Mucosa of rectum (tissue), 2 donors: Measurements from ENCODE around the gene PARD3B.

Experiments used
- H3K27ac ChIP-seq, 2 donors: one replicate each; pipeline ENCODE4 v1.7.0; 2013; ENCODE audit warnings: inconsistent platforms in 2 of 2, low read depth in 2 of 2, low read length in 2 of 2
- H3K27me3 ChIP-seq, 2 donors: one replicate each; pipeline ENCODE4 v1.7.0; 2013; ENCODE audit warnings: low read length in 2 of 2; ENCODE audit not compliant: control insufficient read depth in 2 of 2, insufficient read depth in 2 of 2
- H3K36me3 ChIP-seq, 2 donors: one replicate each; pipeline ENCODE4 v1.7.0; 2013; ENCODE audit warnings: low read length in 2 of 2; ENCODE audit not compliant: control insufficient read depth in 2 of 2, insufficient read depth in 2 of 2
- H3K4me1 ChIP-seq, 2 donors: one replicate each; pipeline ENCODE4 v1.7.0; 2013; ENCODE audit warnings: low read length in 2 of 2, mild to moderate bottlenecking in 1 of 2; ENCODE audit not compliant: control insufficient read depth in 2 of 2, insufficient read depth in 2 of 2
- H3K4me3 ChIP-seq, 2 donors: one replicate each; pipeline ENCODE4 v1.7.0; 2013; ENCODE audit warnings: low read length in 2 of 2
- H3K9ac ChIP-seq, 2 donors: one replicate each; pipeline ENCODE4 v1.7.0; 2013; ENCODE audit warnings: low read length in 2 of 2, low read depth in 1 of 2, mild to moderate bottlenecking in 1 of 2
- H3K9me3 ChIP-seq, 2 donors: one replicate each; pipeline ENCODE4 v1.7.0; 2013; ENCODE audit warnings: low read length in 2 of 2; ENCODE audit not compliant: control insufficient read depth in 2 of 2
- donor health status: healthy.
- donor health status: Normal muscosa, but diverticular disease.

Gene PARD3B

DNA sequence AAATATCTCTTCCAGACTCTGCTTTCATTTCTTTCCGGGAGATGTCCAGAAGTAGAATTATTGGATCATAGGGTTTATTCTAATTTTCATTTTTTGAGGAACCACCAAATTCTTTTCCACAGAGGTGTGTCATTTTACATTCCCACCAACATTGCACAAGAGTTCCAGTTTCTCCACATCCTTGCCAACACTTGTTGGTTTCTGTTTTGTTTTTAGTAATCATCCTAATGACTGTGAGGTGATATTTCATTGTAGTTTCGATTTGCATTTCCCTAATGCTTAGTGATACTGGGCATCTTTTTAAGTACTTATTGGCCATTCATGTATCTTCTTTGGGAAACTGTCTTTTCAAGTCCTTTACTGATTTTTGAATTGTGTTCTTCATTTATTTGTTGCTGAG is 513.1 kb downstream of the PARD3B start:
- no peaks in the 10 kb centered on the region for H3K36me3 ChIP-seq
- H3K9me3 ChIP-seq = no peaks in the 10 kb centered on the region
- no peaks in the 10 kb centered on the region for H3K27me3 ChIP-seq
- no peak overlapping the region for H3K4me3 ChIP-seq
- H3K4me1 ChIP-seq = no peaks in the 10 kb centered on the region
- no peak overlapping the region for H3K9ac ChIP-seq
- no peak overlapping the region for H3K27ac ChIP-seq

GRCh38 chr2:205060269-205060668 is 515.0 kb downstream of the PARD3B start:
- Histone ChIP-seq H3K9me3 (no peaks in the 10 kb centered on the region), H3K4me1 (no peaks in the 10 kb centered on the region), H3K27me3 (no peaks in the 10 kb centered on the region), H3K4me3 (no peak overlapping the region), H3K36me3 (no peaks in the 10 kb centered on the region), H3K27ac (no peak overlapping the region), H3K9ac (no peak overlapping the region)

GRCh38 chr2:205066081-205066480 is 520.8 kb downstream of the PARD3B start:
- H3K4me3 ChIP-seq = no peak overlapping the region
- H3K9ac ChIP-seq = no peak overlapping the region
- no peaks in the 10 kb centered on the region for H3K4me1 ChIP-seq
- no peak overlapping the region for H3K27ac ChIP-seq
- H3K9me3 ChIP-seq = no peaks in the 10 kb centered on the region
- no peaks in the 10 kb centered on the region for H3K36me3 ChIP-seq
- no peaks in the 10 kb centered on the region for H3K27me3 ChIP-seq

DNA sequence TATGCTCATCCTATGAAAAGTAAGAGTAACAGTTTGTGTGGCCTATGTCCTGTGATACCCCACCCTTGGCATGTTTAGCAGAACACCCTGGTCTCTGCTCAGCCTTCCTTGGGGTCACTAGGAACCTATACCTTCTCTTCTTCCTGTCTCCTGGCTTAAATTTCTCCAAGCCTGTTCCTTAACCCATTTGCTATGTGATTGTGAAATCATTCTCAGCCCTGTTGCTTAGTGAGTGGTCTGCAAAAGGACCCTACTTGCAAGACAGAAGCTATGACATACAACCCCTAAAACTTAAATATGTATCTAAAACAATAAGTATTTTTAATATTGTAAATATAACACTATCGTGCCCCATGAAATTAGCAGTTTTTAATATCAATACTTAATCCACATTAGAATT is 524.7 kb downstream of the PARD3B start:
- Histone ChIP-seq H3K36me3 (no peaks in the 10 kb centered on the region), H3K27me3 (no peaks in the 10 kb centered on the region), H3K9me3 (no peaks in the 10 kb centered on the region), H3K27ac (no peak overlapping the region), H3K4me1 (no peaks in the 10 kb centered on the region), H3K4me3 (no peak overlapping the region), H3K9ac (no peak overlapping the region)

- no peaks in the 10 kb centered on the region for H3K27me3 ChIP-seq
Observed at GRCh38 chr2:205070889-205071288, 525.6 kb downstream of the PARD3B start.

GRCh38 chr2:205073433-205074020 is 528.3 kb downstream of the PARD3B start:
- Histone ChIP-seq H3K9ac (no peak overlapping the region), H3K36me3 (no peaks in the 10 kb centered on the region), H3K4me1 (no peaks in the 10 kb centered on the region)

More at GRCh38 chr2:205070889-205071288, 525.6 kb downstream of the PARD3B start:
- no peaks in the 10 kb centered on the region for H3K36me3 ChIP-seq
- H3K4me3 ChIP-seq = no peak overlapping the region
- H3K9ac ChIP-seq = no peak overlapping the region
- no peak overlapping the region for H3K27ac ChIP-seq
- H3K4me1 ChIP-seq = no peaks in the 10 kb centered on the region
- H3K9me3 ChIP-seq = no peaks in the 10 kb centered on the region

GRCh38 chr2:205076405-205076804 is 531.1 kb downstream of the PARD3B start:
- Histone ChIP-seq H3K9ac (no peak overlapping the region), H3K9me3 (no peaks in the 10 kb centered on the region), H3K27me3 (no peaks in the 10 kb centered on the region), H3K4me1 (no peaks in the 10 kb centered on the region), H3K27ac (no peak overlapping the region), H3K36me3 (no peaks in the 10 kb centered on the region), H3K4me3 (no peak overlapping the region)

More at GRCh38 chr2:205073433-205074020, 528.3 kb downstream of the PARD3B start:
- Histone ChIP-seq H3K4me3 (no peak overlapping the region), H3K27ac (no peak overlapping the region), H3K27me3 (no peaks in the 10 kb centered on the region), H3K9me3 (no peaks in the 10 kb centered on the region)

DNA sequence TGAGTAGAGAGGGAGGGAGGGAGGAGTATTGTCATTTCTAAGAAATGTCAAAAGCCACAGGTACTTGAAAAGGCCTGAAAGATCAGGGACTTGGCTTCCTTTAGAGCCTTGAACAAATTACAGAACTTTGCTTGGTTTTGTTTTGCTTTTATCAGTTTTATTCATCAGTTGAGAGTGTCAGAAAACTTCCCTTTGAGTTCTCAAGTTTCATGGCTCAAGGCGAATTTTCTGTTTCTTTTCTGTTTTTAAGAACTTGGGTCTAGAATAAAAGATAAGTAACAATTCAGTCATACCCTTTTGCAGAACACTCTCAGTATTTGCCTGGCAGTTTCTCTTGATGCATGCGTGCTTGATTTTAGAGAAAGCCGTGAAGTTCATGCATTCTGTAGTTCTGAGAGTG is 531.9 kb downstream of the PARD3B start:
- H3K4me1 ChIP-seq = no peaks in the 10 kb centered on the region
- H3K27me3 ChIP-seq = no peaks in the 10 kb centered on the region
- H3K9me3 ChIP-seq = no peaks in the 10 kb centered on the region
- no peaks in the 10 kb centered on the region for H3K36me3 ChIP-seq
- no peak overlapping the region for H3K27ac ChIP-seq
- no peak overlapping the region for H3K4me3 ChIP-seq
- no peak overlapping the region for H3K9ac ChIP-seq

DNA sequence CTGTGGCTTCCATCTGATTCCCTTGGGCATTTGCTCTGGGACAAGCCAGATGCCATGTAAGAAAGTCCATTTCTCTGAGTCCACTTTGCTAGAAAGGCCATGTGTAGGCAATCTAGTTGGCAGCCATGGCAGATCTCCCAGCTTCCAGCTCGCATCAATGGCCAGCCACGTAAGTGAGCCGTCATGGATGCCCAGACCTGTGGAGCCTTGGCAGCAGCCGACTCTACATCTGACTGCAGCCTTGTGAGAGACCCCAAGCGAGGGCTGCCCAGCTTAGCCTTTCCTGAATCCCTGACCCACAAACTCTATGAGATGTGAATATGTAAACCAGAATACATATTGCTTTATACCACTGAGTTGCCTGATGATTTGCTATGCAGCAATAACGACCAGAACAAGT is 533.5 kb downstream of the PARD3B start:
- Histone ChIP-seq H3K36me3 (no peaks in the 10 kb centered on the region), H3K9me3 (no peaks in the 10 kb centered on the region), H3K9ac (no peak overlapping the region), H3K27ac (no peak overlapping the region), H3K4me1 (no peaks in the 10 kb centered on the region), H3K4me3 (no peak overlapping the region), H3K27me3 (no peaks in the 10 kb centered on the region)

DNA sequence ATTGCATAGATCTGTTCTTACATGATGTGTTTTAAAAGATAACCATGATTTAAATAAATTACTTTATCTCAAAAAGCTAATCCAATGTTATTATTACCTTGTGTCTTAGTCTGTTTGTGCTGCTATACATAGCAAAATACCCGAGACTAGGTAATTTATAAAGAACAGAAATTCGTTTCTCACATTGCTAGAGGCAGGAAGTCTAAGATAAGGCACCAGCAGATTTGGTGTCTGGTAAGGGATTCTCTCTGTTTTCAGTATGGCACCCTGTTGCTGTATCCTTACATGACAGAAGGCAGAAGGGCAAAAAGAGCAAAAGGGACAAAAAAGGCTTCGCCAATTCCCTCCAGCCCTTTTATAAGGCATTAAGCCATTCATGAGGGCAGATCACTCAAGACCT is 533.9 kb downstream of the PARD3B start:
- Histone ChIP-seq H3K36me3 (no peaks in the 10 kb centered on the region), H3K27me3 (no peaks in the 10 kb centered on the region), H3K27ac (no peak overlapping the region), H3K9ac (no peak overlapping the region), H3K4me1 (no peaks in the 10 kb centered on the region), H3K9me3 (no peaks in the 10 kb centered on the region), H3K4me3 (no peak overlapping the region)

GRCh38 chr2:205086662-205087061 is 541.4 kb downstream of the PARD3B start:
- H3K9me3 ChIP-seq = no peaks in the 10 kb centered on the region
- H3K36me3 ChIP-seq = no peaks in the 10 kb centered on the region

More at GRCh38 chr2:205086662-205087061, 541.4 kb downstream of the PARD3B start:
- no peaks in the 10 kb centered on the region for H3K4me1 ChIP-seq
- no peak overlapping the region for H3K9ac ChIP-seq
- H3K27me3 ChIP-seq = no peaks in the 10 kb centered on the region
- no peak overlapping the region for H3K27ac ChIP-seq
- no peak overlapping the region for H3K4me3 ChIP-seq
